Measurements from ENCODE around the gene ACYP2. TPM values are rescaled to one million over a fixed set of nuclear protein-coding genes. Genes with fewer than 3 reads are reported as not detected.
"Not testable (repeated sequence)": the region's sequence is repeated elsewhere in the genome, so short reads cannot be mapped to it uniquely, and the experiment has no call there.

The ACYP2 gene
- total RNA-seq, 4 donors from 2014 or later, result 15.6 to 25.1 (median 21.5) TPM

DNA sequence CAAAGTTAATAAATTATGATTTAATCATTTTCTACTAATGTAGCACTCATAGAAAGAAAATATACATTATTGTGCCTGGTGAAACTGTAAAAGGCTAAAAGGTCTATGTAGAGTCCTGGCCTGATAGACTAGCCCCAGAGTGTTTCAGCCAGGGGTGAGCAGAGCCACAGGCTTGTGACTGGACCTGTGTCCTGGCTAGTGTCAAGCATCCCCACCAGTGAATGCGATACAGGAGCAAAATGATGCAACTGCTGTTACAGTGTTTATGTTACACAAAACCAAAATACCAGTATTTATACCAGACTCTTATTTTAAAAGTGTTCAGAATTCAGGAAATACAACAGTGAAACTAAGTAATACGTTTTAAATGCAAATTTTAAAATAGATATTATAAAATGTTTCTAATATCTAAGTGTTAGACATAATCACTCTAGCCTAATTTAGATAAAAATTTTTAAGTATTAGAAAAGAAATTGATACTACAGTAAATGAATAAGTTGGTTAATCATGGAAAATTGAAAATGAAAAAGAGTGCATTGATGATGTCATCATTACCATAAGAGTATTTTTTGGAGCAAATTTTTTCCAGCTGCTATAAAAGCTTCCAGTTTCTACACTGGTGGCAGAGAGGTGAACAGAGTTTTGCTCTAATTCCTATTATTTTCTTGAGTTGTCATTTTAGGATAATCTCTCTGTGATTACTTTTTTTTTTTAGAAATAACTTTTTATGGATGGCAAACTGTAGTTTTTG lies 146.8 kb downstream of the ACYP2 start:
- no peak for TF ChIP-seq EP300 (IDR thresholded peaks at IDR 0.05)
- no peaks in the 10 kb centered on the region for H3K27me3 ChIP-seq
- no peak overlapping the region for H3K4me3 ChIP-seq
- peak overlapping the region in 1 of 4 donors; percentile 27 for H3K27ac ChIP-seq
- H3K4me1 ChIP-seq, result peaks cover 0 to 5% (median 2%) of the 10 kb centered on the region in 4 donors
- WGBS, 2 donors, result 67 to 78% methylated on average over 2 of the region's 2 CpGs
- DNase-seq (ENCODE audit: low spot score in 2 of 2), result no peak
- no peaks in the 10 kb centered on the region for H3K9me3 ChIP-seq
- peaks cover 0 to 5% (median 0%) of the 10 kb centered on the region in 3 donors for H3K36me3 ChIP-seq

- not testable (repeated sequence) for H3K4me3 ChIP-seq; H3K9me3 ChIP-seq; H3K27ac ChIP-seq; DNase-seq (ENCODE audit: low spot score in 2 of 2); H3K36me3 ChIP-seq; H3K4me1 ChIP-seq; H3K27me3 ChIP-seq
- 69 to 71% methylated on average over 1 of the region's 1 CpG for WGBS, 2 donors
These were observed 149.7 kb downstream of the ACYP2 start for GRCh38 chr2:54265081-54265480.

DNA sequence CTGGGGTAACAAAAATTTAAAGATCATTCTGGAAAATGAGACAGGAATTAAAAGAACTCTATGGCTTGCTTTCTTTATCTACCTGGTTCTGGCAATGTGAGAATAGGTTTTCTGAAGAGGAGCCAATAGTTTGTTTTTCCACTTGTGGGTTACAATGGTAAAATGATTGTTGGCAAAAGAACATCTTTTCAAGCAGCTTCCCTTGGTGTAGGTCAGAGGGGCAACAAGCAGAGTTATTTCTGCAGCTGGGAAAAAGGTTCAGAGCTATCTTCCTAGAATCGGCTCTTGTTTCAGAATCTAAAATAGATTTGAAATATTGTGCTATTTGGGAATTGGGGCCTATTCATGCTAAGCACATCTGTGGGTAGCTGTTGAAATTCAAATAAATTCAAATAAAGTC lies 152.2 kb downstream of the ACYP2 start:
- TF ChIP-seq, protein P1, sequence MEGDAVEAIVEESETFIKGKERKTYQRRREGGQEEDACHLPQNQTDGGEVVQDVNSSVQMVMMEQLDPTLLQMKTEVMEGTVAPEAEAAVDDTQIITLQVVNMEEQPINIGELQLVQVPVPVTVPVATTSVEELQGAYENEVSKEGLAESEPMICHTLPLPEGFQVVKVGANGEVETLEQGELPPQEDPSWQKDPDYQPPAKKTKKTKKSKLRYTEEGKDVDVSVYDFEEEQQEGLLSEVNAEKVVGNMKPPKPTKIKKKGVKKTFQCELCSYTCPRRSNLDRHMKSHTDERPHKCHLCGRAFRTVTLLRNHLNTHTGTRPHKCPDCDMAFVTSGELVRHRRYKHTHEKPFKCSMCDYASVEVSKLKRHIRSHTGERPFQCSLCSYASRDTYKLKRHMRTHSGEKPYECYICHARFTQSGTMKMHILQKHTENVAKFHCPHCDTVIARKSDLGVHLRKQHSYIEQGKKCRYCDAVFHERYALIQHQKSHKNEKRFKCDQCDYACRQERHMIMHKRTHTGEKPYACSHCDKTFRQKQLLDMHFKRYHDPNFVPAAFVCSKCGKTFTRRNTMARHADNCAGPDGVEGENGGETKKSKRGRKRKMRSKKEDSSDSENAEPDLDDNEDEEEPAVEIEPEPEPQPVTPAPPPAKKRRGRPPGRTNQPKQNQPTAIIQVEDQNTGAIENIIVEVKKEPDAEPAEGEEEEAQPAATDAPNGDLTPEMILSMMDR (IDR thresholded peaks at IDR 0.05), result no peak
- TF ChIP-seq EP300 (IDR thresholded peaks at IDR 0.05) (no peak), POLR2A (IDR thresholded peaks at IDR 0.05) (no peak)

DNA sequence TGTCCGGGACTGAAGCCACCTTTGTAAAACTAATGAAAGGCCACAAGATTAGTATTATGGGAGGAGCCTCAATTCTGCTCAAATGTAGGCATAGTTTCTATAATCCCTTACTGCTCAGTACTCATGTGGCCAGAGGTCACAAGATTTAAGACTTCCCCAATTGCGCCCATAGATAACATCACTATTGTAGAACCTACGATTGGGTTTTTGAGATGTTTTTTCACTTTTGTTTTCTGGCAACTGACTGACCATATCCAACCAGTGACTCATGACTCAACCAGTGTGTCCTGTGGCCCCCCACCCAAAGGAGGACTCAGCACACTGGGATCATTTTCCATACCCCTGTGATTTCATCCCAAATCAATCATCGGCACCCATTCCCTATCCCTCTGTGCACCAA lies 155.8 kb downstream of the ACYP2 start:
- Histone ChIP-seq H3K27ac (no peak overlapping the region), H3K4me3 (no peak overlapping the region), H3K36me3 (no peaks in the 10 kb centered on the region), H3K4me1 (peaks cover 0 to 6% (median 0%) of the 10 kb centered on the region in 4 donors), H3K27me3 (no peaks in the 10 kb centered on the region), H3K9me3 (no peaks in the 10 kb centered on the region)
- 84 to 88% methylated on average over 4 of the region's 4 CpGs for WGBS, 2 donors
- no peak for DNase-seq (ENCODE audit: low spot score in 2 of 2)
- TF ChIP-seq, protein P1 (IDR thresholded peaks at IDR 0.05), result no peak
- TF ChIP-seq EP300 (IDR thresholded peaks at IDR 0.05) (no peak), POLR2A (IDR thresholded peaks at IDR 0.05) (no peak)

More for the DNA sequence above, 152.2 kb downstream of the ACYP2 start:
- Histone ChIP-seq H3K36me3 (peaks cover 0 to 5% (median 0%) of the 10 kb centered on the region in 3 donors), H3K27ac (no peak overlapping the region), H3K9me3 (no peaks in the 10 kb centered on the region), H3K4me1 (no peaks in the 10 kb centered on the region), H3K4me3 (no peak overlapping the region), H3K27me3 (no peaks in the 10 kb centered on the region)
- no peak for DNase-seq (ENCODE audit: low spot score in 2 of 2)
- 39 to 44% methylated on average over 1 of the region's 1 CpG for WGBS, 2 donors

DNA sequence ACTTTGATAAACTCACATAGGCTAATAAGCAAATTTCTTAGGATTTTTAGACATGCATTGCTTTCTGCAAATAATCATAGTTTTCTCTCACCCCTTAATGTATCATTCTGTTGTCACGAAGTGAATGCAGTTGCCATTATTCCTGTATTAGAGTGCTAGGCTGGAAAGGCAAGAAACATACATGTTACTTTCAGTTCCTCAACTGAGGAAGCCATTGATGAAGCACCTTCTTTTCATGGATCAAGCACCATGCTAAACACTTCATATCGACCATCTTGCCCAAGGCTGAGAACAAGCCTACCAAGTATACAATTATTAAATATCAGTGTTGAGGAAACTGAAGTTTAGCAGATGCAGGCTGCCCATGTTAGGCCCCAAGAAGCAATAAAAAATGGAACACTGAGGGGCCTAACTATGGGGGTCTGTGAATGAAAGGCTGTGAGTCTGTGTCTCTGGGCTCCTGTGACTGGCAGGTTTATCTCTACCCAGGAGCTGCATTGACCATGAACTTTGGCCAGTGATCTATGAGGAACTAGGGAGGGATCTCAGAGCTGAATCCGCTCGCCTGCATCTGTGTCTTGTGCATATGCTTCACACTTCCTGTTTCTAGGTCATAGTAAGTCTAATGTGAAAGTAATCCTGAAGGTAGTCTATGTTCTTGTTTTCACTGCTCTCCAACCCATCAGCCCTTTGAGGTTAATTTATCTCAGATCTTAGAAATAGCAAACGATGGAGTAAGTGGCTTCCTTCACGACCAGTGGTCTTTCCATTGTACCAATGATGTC lies 156.6 kb downstream of the ACYP2 start:
- TF ChIP-seq EP300 (IDR thresholded peaks at IDR 0.05), result no peak
- no peak for TF ChIP-seq POLR2A (IDR thresholded peaks at IDR 0.05)
- TF ChIP-seq, protein P1 (IDR thresholded peaks at IDR 0.05), result no peak
- no peak overlapping the region for H3K27ac ChIP-seq
- H3K36me3 ChIP-seq, result no peaks in the 10 kb centered on the region
- no peak overlapping the region for H3K4me3 ChIP-seq
- no peak for DNase-seq (ENCODE audit: low spot score in 2 of 2)
- no peaks in the 10 kb centered on the region for H3K27me3 ChIP-seq
- peaks cover 0 to 6% (median 0%) of the 10 kb centered on the region in 4 donors for H3K4me1 ChIP-seq
- WGBS, 2 donors, result 92 to 93% methylated on average over 6 of the region's 6 CpGs
- no peaks in the 10 kb centered on the region for H3K9me3 ChIP-seq

GRCh38 chr2:54274781-54275242 lies 159.4 kb downstream of the ACYP2 start:
- no peak overlapping the region for H3K4me3 ChIP-seq
- peaks cover 0 to 6% (median 0%) of the 10 kb centered on the region in 4 donors for H3K4me1 ChIP-seq
- peak overlapping the region in 1 of 4 donors; percentile 19 for H3K27ac ChIP-seq
- no peaks in the 10 kb centered on the region for H3K36me3 ChIP-seq
- TF ChIP-seq POLR2A (IDR thresholded peaks at IDR 0.05) (no peak), EP300 (IDR thresholded peaks at IDR 0.05) (no peak)
- TF ChIP-seq, protein P1 (IDR thresholded peaks at IDR 0.05), result no peak
- WGBS, 2 donors, result 11 to 30% methylated on average over 1 of the region's 1 CpG
- no peaks in the 10 kb centered on the region for H3K27me3 ChIP-seq
- H3K9me3 ChIP-seq, result no peaks in the 10 kb centered on the region
- no peak for DNase-seq (ENCODE audit: low spot score in 2 of 2)
